Measurements from ENCODE around the gene TTLL1.
"Not testable (repeated sequence)": the region's sequence is repeated elsewhere in the genome, so short reads cannot be mapped to it uniquely, and the experiment has no call there.

The TTLL1 gene

GRCh38 chr22:43009444-43009843 lies 79.7 kb downstream of the TTLL1 start:
- DNase-seq = no peak

- no peak for DNase-seq
Observed at GRCh38 chr22:43008921-43009320, 80.3 kb downstream of the TTLL1 start.

GRCh38 chr22:43008509-43008908 lies 80.7 kb downstream of the TTLL1 start:
- no peak for DNase-seq

GRCh38 chr22:43007519-43008102 lies 81.6 kb downstream of the TTLL1 start:
- no peak for DNase-seq

GRCh38 chr22:43006753-43007152 lies 82.4 kb downstream of the TTLL1 start:
- no peak for DNase-seq

GRCh38 chr22:43006016-43006505 lies 83.1 kb downstream of the TTLL1 start:
- no peak for DNase-seq

- no peak for DNase-seq
Observed at GRCh38 chr22:43005106-43005505, 84.1 kb downstream of the TTLL1 start.

GRCh38 chr22:43004362-43005035 lies 84.7 kb downstream of the TTLL1 start:
- DNase-seq = no peak

- no peak for DNase-seq
Observed at GRCh38 chr22:43002202-43002586, 87.0 kb downstream of the TTLL1 start.

- no peak for DNase-seq
Observed at GRCh38 chr22:43001271-43002201, 87.7 kb downstream of the TTLL1 start.

GRCh38 chr22:43000441-43001175 lies 88.6 kb downstream of the TTLL1 start:
- DNase-seq = no peak

GRCh38 chr22:42997582-42998090 lies 91.6 kb downstream of the TTLL1 start:
- DNase-seq = no peak

GRCh38 chr22:42996646-42997365 lies 92.4 kb downstream of the TTLL1 start:
- no peak for DNase-seq

- DNase-seq = not testable (repeated sequence)
Observed at GRCh38 chr22:42995654-42996053, 93.5 kb downstream of the TTLL1 start.

GRCh38 chr22:42994917-42995562 lies 94.2 kb downstream of the TTLL1 start:
- DNase-seq = no peak

- DNase-seq = no peak
Observed at GRCh38 chr22:42994276-42994916, 94.8 kb downstream of the TTLL1 start.

- DNase-seq = no peak
Observed at GRCh38 chr22:42993651-42994275, 95.4 kb downstream of the TTLL1 start.

- no peak for DNase-seq
Observed at GRCh38 chr22:42992886-42993479, 96.2 kb downstream of the TTLL1 start.

- no peak for DNase-seq
Observed at GRCh38 chr22:42992092-42992491, 97.1 kb downstream of the TTLL1 start.

Data from NCI-H1930 (cell line).